Tibial artery (tissue), 4 donors: ENCODE measurements around the gene VSTM5.

Experiments
- DNase-seq, 2 donors: peaks; one replicate each; pipeline ENCODE4 v3.0.0-alpha.2; 2019
- H3K27ac ChIP-seq, 2 donors: fragments of 200-600 bp; sonication (generic) in 1 of 2; 1 replicate in 1 of 2; 2 replicates in 1 of 2; pipeline ENCODE4 v1.5.1; 2018 to 2019; ENCODE audit warnings: mild to moderate bottlenecking in 1 of 2
- H3K27me3 ChIP-seq, 2 donors: fragments of 200-600 bp; sonication (generic) in 1 of 2; one replicate each; pipeline versions ENCODE4 v1.5.1 to v1.6.0; 2016 to 2019
- H3K36me3 ChIP-seq, 3 donors: fragments of 200-600 bp; sonication (generic) in 2 of 3; one replicate each; pipeline ENCODE4 v1.5.1; 2016 to 2019; ENCODE audit warnings: mild to moderate bottlenecking in 2 of 3
- H3K4me1 ChIP-seq, 4 donors: fragments of 200-600 bp; sonication (generic) in 2 of 4; 1 replicate in 3 of 4; 2 replicates in 1 of 4; pipeline ENCODE4 v1.5.1; 2016 to 2019
- H3K4me3 ChIP-seq, 2 donors: fragments of 200-600 bp; sonication (generic) in 1 of 2; 1 replicate in 1 of 2; 2 replicates in 1 of 2; pipeline ENCODE4 v1.5.1; 2018 to 2019; ENCODE audit warnings: mild to moderate bottlenecking in 2 of 2
- H3K9me3 ChIP-seq, 3 donors: fragments of 200-600 bp; sonication (generic) in 1 of 3; one replicate each; pipeline ENCODE4 v1.5.1; 2016 to 2019
- CTCF ChIP-seq, 2 experiments: fragments of 200-600 bp in 1 of 2; fragments of 450-650 bp in 1 of 2; IDR thresholded peaks; one replicate each; pipeline ENCODE4 v1.5.1; 2017 to 2019; ENCODE audit warnings: antibody characterized with exemption in 2 of 2, mild to moderate bottlenecking in 1 of 2, moderate library complexity in 1 of 2
- intact Hi-C: fragments of 100-400 bp; cut with DNase I; formaldehyde crosslinking; loops from one replicate; pipeline ENCODE4 v1.15.0; 2023; ENCODE audit warnings: low total_unique reads

Gene VSTM5

GRCh38 chr11:93821617-93822016, 28.8 kb downstream of the VSTM5 start:
- no peak for DNase-seq
- no peaks in the 10 kb centered on the region for H3K4me1 ChIP-seq
- H3K27ac ChIP-seq, result no peak overlapping the region
- H3K36me3 ChIP-seq, result peaks cover 5 to 15% (median 12%) of the 10 kb centered on the region in 3 donors
- H3K9me3 ChIP-seq, result no peaks in the 10 kb centered on the region
- H3K4me3 ChIP-seq, result no peak overlapping the region
- TF ChIP-seq CTCF (IDR thresholded peaks at IDR 0.05), result no peak
- H3K27me3 ChIP-seq, result no peaks in the 10 kb centered on the region
- intact Hi-C loops, result no loop called here

GRCh38 chr11:93820847-93821246, 29.6 kb downstream of the VSTM5 start:
- Histone ChIP-seq H3K27me3 (no peaks in the 10 kb centered on the region), H3K4me3 (no peak overlapping the region), H3K4me1 (no peaks in the 10 kb centered on the region), H3K9me3 (no peaks in the 10 kb centered on the region), H3K36me3 (peaks cover 7 to 18% (median 16%) of the 10 kb centered on the region in 3 donors), H3K27ac (no peak overlapping the region)
- intact Hi-C loops, result no loop called here
- no peak for DNase-seq
- no peak for TF ChIP-seq CTCF (IDR thresholded peaks at IDR 0.05)

- intact Hi-C loops, result no loop called here
- Histone ChIP-seq H3K27me3 (no peaks in the 10 kb centered on the region), H3K4me3 (no peak overlapping the region), H3K4me1 (no peaks in the 10 kb centered on the region), H3K9me3 (no peaks in the 10 kb centered on the region), H3K27ac (no peak overlapping the region), H3K36me3 (peaks cover 13 to 24% (median 23%) of the 10 kb centered on the region in 3 donors)
- DNase-seq, result no peak
- no peak for TF ChIP-seq CTCF (IDR thresholded peaks at IDR 0.05)
These were observed 30.3 kb downstream of the VSTM5 start for GRCh38 chr11:93819966-93820695.

- Histone ChIP-seq H3K9me3 (no peaks in the 10 kb centered on the region), H3K27me3 (no peaks in the 10 kb centered on the region), H3K4me3 (no peak overlapping the region), H3K27ac (no peak overlapping the region), H3K4me1 (no peaks in the 10 kb centered on the region), H3K36me3 (peaks cover 23 to 48% (median 46%) of the 10 kb centered on the region in 3 donors)
- no peak for DNase-seq
- intact Hi-C loops, result no loop called here
- no peak for TF ChIP-seq CTCF (IDR thresholded peaks at IDR 0.05)
These were observed 32.7 kb downstream of the VSTM5 start for GRCh38 chr11:93817426-93818348.

- no peak for TF ChIP-seq CTCF (IDR thresholded peaks at IDR 0.05)
- no peaks in the 10 kb centered on the region for H3K27me3 ChIP-seq
- H3K4me1 ChIP-seq, result no peaks in the 10 kb centered on the region
- no peak for DNase-seq
- no peak overlapping the region for H3K4me3 ChIP-seq
- intact Hi-C loops, result no loop called here
- no peak overlapping the region for H3K27ac ChIP-seq
- H3K36me3 ChIP-seq, result peaks cover 49 to 74% (median 72%) of the 10 kb centered on the region in 3 donors
- no peaks in the 10 kb centered on the region for H3K9me3 ChIP-seq
These were observed 35.3 kb downstream of the VSTM5 start for GRCh38 chr11:93814966-93815633.
